Spleen (tissue), 11 donors: ENCODE measurements around the gene KLHL26. TPM values are rescaled to one million over a fixed set of nuclear protein-coding genes. Genes with fewer than 3 reads are reported as not detected.

ENCODE experiments used
- DNase-seq: peaks from one replicate; pipeline ENCODE4 v3.0.0-alpha.2; 2020
- H3K27ac ChIP-seq, 8 donors: fragments of 200-600 bp; sonication (generic) in 7 of 8; 1 replicate in 4 of 8; 2 replicates in 4 of 8; pipeline versions ENCODE4 v1.5.0 to v1.8.0; 2016 to 2021; ENCODE audit warnings: inconsistent platforms in 4 of 8, mild to moderate bottlenecking in 4 of 8, moderate library complexity in 1 of 8
- H3K27me3 ChIP-seq, 7 donors: fragments of 200-600 bp; sonication (generic) in 6 of 7; replicated peaks in 1 of 7; 1 replicate in 4 of 7; 2 replicates in 3 of 7; pipeline versions ENCODE4 v1.5.0 to v1.8.0; 2016 to 2021; ENCODE audit warnings: inconsistent platforms in 3 of 7, mild to moderate bottlenecking in 1 of 7
- H3K36me3 ChIP-seq, 6 donors: fragments of 200-600 bp; sonication (generic) in 5 of 6; 1 replicate in 4 of 6; 2 replicates in 2 of 6; pipeline versions ENCODE4 v1.5.0 to v1.8.0; 2016 to 2021; ENCODE audit warnings: inconsistent platforms in 2 of 6
- H3K4me1 ChIP-seq, 6 donors: fragments of 200-600 bp; sonication (generic) in 5 of 6; 1 replicate in 3 of 6; 2 replicates in 3 of 6; pipeline versions ENCODE4 v1.5.0 to v1.8.0; 2016 to 2021; ENCODE audit warnings: inconsistent platforms in 3 of 6
- H3K4me3 ChIP-seq, 8 donors: fragments of 200-600 bp; sonication (generic) in 7 of 8; 1 replicate in 4 of 8; 2 replicates in 4 of 8; pipeline versions ENCODE4 v1.5.0 to v1.8.0; 2016 to 2021; ENCODE audit warnings: inconsistent platforms in 4 of 8, mild to moderate bottlenecking in 4 of 8, moderate library complexity in 2 of 8
- H3K9me3 ChIP-seq, 8 donors: fragments of 200-600 bp; sonication (generic) in 7 of 8; 1 replicate in 4 of 8; 2 replicates in 4 of 8; pipeline versions ENCODE4 v1.5.0 to v1.8.0; 2016 to 2021; ENCODE audit warnings: inconsistent platforms in 4 of 8
- POLR2A ChIP-seq, 3 donors: fragments of 450-650 bp; IDR thresholded peaks; one replicate each; pipeline ENCODE4 v1.5.1; 2017; ENCODE audit warnings: antibody characterized with exemption in 3 of 3, mild to moderate bottlenecking in 1 of 3
- POLR2AphosphoS5 ChIP-seq, 3 donors: sonication (generic); formaldehyde crosslinking; IDR thresholded peaks; one replicate each; pipeline ENCODE4 v1.5.1; 2017; ENCODE audit warnings: antibody characterized with exemption in 3 of 3
- WGBS, 5 donors: extraction: QIAGEN DNeasy Blood & Tissue Kit in 3 of 5; methylation state at CpG; one replicate each; pipeline versions ENCODE4 v1.1.5 to v1.1.7; 2013 to 2018; 5-methylcytosine and 5-hydroxymethylcytosine counted together
- intact Hi-C: fragments of 100-400 bp; cut with DNase I; formaldehyde crosslinking; loops from one replicate; pipeline ENCODE4 v1.15.0; 2023; ENCODE audit warnings: low total_unique reads
- polyA plus RNA-seq, 3 donors: library from polyadenylated mRNA; stranded (reverse); fragments of 200-250 nt; gene quantifications; one replicate each; pipeline ENCODE4 v1.2.1, GENCODE V29; 2013
- total RNA-seq, 7 donors: library from RNA; depleted of rRNA in 3 of 7; stranded (reverse); fragments of >200 nt in 3 of 7; fragmentation: NEBNext Ultra II Directional in 4 of 7; extraction: Animal tissue kit (Norgen Biotek cat#: 25700) in 4 of 7; gene quantifications; one replicate each; pipeline versions ENCODE4 v1.1.0 to v1.2.1, GENCODE V29; 2016 to 2021
- TF ChIP-seq, protein P1 (sequence below), 11 experiments: fragments of 200-600 bp in 7 of 11; fragments of 450-650 bp in 4 of 11; sonication (generic) in 4 of 11; IDR thresholded peaks in 8 of 11; conservative IDR thresholded peaks in 3 of 11; 1 replicate in 7 of 11; 2 replicates in 4 of 11; pipeline versions ENCODE4 v1.4.0 to v1.8.0; 2016 to 2021; ENCODE audit warnings: antibody characterized with exemption in 11 of 11, inconsistent platforms in 4 of 11, mild to moderate bottlenecking in 1 of 11
- donor health status: healthy with polysubstance abuse.
- donor health status: DM: no; HTN: no; CAD: no; lungs with moderate emphysema.
- donor health status: DM: no; HTN: no; CAD: no.
- donor health status: Bipolar disorder and iron deficiency.
- donor health status: healthy.
- donor health status: DM: no; HTN: no; CAD: no.
- donor health status: DM: yes; HTN: yes; CAD: no.

Gene KLHL26
- total and polyA plus RNA-seq, 10 donors = 1.7 to 23.1 (median 7.2) TPM

DNA sequence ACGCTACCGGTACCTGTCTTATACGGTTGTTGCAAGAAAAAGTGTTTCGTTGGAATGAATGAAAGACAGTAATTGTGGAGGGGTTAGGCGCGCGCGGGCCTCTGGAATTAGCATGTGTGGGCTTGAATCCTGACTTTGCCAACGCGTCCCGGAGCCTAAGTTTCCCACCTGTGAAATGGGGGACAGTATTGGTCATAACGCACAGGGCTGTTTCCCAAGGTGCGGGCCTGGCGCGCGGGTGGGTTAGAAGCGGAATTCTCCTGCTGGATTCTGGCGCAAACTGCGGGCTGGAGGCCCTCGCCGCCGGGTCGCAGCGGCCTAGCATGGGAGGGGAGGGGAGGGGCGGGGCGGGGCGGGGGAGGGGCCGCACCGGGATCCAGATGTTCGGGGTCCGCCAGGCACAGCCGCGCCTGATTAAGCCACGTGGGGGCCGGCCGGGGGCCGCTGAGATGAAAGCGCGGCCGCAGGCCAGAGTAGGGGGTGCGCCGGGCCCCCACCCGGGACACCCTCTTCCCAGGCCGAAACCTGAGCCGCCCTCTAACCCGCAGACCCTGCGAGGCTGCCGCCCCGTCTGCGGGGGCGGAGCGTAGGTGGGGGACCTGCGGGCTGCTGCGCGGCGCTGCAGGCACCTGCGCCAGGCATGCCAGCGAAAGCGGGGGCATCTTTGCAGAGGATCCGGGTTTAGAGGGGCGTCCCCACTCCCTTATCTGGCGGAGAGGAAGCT lies 25.3 kb upstream of the KLHL26 start:
- H3K4me3 ChIP-seq = peak overlapping the region in 7 of 8 donors; percentile 4 to 67 (median 39)
- no peaks in the 10 kb centered on the region for H3K36me3 ChIP-seq
- no peak for DNase-seq
- no peak overlapping the region for H3K27ac ChIP-seq
- peaks cover 22 to 98% (median 89%) of the 10 kb centered on the region in 7 donors for H3K27me3 ChIP-seq
- no peak for TF ChIP-seq POLR2A (IDR thresholded peaks at IDR 0.05)
- TF ChIP-seq, protein P1, sequence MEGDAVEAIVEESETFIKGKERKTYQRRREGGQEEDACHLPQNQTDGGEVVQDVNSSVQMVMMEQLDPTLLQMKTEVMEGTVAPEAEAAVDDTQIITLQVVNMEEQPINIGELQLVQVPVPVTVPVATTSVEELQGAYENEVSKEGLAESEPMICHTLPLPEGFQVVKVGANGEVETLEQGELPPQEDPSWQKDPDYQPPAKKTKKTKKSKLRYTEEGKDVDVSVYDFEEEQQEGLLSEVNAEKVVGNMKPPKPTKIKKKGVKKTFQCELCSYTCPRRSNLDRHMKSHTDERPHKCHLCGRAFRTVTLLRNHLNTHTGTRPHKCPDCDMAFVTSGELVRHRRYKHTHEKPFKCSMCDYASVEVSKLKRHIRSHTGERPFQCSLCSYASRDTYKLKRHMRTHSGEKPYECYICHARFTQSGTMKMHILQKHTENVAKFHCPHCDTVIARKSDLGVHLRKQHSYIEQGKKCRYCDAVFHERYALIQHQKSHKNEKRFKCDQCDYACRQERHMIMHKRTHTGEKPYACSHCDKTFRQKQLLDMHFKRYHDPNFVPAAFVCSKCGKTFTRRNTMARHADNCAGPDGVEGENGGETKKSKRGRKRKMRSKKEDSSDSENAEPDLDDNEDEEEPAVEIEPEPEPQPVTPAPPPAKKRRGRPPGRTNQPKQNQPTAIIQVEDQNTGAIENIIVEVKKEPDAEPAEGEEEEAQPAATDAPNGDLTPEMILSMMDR (IDR thresholded peaks at IDR 0.05 in 8 of 11, conservative IDR thresholded peaks at IDR 0.05 in 3 of 11) = no peak
- TF ChIP-seq POLR2AphosphoS5 (IDR thresholded peaks at IDR 0.05) = no peak
- 1 to 3% (median 2%) methylated on average over 30 to 62 of the region's 62 CpGs for WGBS, 5 donors
- intact Hi-C loops = no loop called here
- H3K4me1 ChIP-seq = peaks cover 31 to 55% (median 44%) of the 10 kb centered on the region in 6 donors
- H3K9me3 ChIP-seq = no peaks in the 10 kb centered on the region

DNA sequence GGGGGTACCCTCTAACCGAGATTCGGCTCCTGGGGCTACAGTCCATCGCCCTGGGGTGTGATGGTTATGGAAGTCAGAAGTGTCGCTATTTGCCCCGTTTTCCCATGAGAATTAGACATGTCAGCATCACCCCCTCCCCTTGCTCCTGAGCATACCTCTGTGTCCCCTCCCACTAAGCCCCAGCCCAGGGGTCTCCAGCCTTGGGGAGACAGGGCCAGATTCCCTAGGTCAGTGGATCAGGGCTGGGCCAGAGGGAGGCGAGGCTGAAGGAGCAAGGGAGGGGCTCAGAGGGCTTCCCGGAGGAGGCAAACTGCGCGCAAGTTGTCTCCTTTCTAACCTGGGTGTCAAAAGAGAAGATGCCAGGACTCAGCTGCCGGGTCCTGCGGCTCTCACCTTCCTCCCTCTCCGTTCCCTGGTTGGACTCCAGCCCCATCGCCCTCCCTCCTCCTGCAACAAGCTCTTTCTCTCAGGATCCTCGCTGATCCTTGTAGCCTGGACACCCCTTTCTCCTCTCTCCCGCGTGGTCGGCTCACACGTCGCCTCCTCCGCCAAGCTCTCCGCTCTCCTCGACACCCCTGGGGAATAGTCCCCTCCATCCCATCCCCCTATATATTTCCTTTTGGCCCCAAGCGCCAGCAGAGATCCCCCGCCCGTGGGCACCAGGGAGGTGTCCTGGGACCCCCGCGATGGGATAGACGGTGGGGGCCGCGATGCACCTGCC lies 24.6 kb upstream of the KLHL26 start:
- DNase-seq = no peak
- WGBS, 5 donors = 1 to 4% (median 2%) methylated on average over 20 to 30 of the region's 30 CpGs
- Histone ChIP-seq H3K27me3 (peaks cover 22 to 100% (median 86%) of the 10 kb centered on the region in 7 donors), H3K27ac (no peak overlapping the region), H3K36me3 (no peaks in the 10 kb centered on the region), H3K9me3 (no peaks in the 10 kb centered on the region), H3K4me1 (peaks cover 28 to 50% (median 40%) of the 10 kb centered on the region in 6 donors), H3K4me3 (peak overlapping the region in 7 of 8 donors; percentile 4 to 67 (median 39))
- TF ChIP-seq, protein P1 (IDR thresholded peaks at IDR 0.05 in 8 of 11, conservative IDR thresholded peaks at IDR 0.05 in 3 of 11) = no peak
- TF ChIP-seq POLR2A (IDR thresholded peaks at IDR 0.05) = no peak
- no peak for TF ChIP-seq POLR2AphosphoS5 (IDR thresholded peaks at IDR 0.05)
- intact Hi-C loops = no loop called here

DNA sequence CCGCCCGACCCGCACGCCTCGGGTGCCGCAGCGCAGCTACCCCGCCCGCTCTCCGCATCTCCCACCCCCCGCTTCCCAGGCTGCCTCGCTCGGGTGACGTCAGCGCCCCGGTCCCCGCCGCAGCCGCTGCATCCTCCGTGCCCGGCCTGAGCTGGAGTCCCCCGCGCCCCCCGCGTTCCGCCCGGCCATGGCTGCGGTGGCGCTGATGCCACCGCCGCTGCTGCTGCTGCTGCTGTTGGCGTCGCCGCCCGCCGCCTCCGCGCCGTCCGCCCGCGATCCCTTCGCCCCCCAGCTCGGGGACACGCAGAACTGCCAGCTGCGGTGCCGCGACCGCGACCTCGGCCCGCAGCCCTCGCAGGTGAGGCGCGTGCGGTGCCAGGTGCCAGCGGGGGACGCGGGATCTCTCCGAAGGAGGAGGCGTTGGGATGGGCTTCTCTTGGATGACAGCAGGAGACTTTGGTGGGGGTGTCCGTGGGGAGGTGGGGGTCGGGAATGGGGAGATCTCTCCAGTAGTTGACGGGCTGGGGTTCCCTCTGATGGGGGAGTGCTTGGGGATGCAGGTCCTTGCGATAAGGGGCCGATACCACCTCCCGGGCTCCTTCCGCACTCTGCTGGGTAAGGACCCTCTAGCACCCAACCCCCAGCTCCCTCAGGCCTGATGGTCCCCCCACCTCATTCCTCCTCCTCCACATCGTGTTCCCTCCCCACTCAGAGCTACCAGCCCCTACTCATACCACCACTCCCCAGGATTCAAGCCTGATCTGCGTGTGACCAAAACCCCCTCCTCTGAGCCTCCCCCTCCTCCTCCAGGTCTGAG lies 23.8 kb upstream of the KLHL26 start, which contains the start of gene TMEM59L:
Gene TMEM59L, plus strand, starts transcription at position 99 of the 817 bp plus-strand sequence. Its CDS starts 89 bp downstream, at position 188.
- 2 to 7% (median 4%) methylated on average over 13 to 70 of the region's 70 CpGs for WGBS, 5 donors
- Histone ChIP-seq H3K27ac (no peak within 1 kb of the TSS), H3K27me3 (peaks cover 22 to 100% (median 78%) of the 10 kb centered on the region in 7 donors), H3K36me3 (no peaks in the 10 kb centered on the region), H3K9me3 (no peaks in the 10 kb centered on the region), H3K4me3 (peak within 1 kb of the TSS; percentile 4 to 67 (median 38)), H3K4me1 (peaks cover 23 to 43% (median 32%) of the 10 kb centered on the region in 6 donors)
- peak; percentile 79 for DNase-seq
- TF ChIP-seq POLR2A (IDR thresholded peaks at IDR 0.05) (no peak), POLR2AphosphoS5 (IDR thresholded peaks at IDR 0.05) (no peak)
- TF ChIP-seq, protein P1 (IDR thresholded peaks at IDR 0.05 in 8 of 11, conservative IDR thresholded peaks at IDR 0.05 in 3 of 11) = no peak
- intact Hi-C loops = no loop called here
